H54 (cell line): ENCODE results near the gene TTC28.
A peak's percentile ranks its signal among the peaks of the same experiment; 100 is the strongest.

ENCODE experiments used
- DNase-seq: peaks from one replicate; pipeline ENCODE4 v3.0.0; 2011; ENCODE audit warnings: low spot score, mixed read lengths; ENCODE audit not compliant: insufficient read length
- FAIRE-seq: peaks from 3 replicates; lab custom pipeline; 2011; peaks lifted over from hg19 to GRCh38; lab: Jason Lieb, UNC
- POLR2A ChIP-seq: IDR thresholded peaks from 2 replicates; pipeline ENCODE4 v1.6.1; 2011; ENCODE audit warnings: low read depth, mild to moderate bottlenecking, low read length

The TTC28 gene

DNA sequence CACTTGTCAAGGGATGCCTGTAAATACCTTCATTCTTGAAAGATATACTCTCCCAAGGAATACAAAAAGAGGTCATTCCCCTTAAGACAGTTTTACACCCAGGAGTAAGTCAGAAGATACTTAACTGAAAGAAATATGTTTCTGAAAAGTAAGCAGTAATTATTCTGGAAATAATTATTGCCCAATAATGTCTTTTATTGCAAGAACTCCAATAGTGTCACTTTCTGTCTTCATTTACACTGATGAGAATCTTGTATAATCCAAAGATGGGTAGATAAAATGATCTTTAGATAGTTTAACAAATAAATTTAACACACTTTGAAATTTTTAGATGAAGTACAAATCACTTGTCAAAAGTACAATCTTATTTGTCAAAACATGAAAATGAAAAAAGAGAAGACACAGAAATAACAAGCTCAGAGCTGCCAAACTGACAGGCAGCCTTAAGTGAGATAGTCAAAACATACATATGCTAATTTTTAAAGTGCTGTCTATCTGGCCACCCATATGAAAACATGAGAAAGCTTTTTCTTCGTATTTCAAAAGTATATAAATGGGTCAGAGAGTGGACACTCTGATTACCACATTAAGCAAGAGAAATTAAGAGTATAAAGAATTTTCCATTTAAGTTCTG, 225.1 kb downstream of the TTC28 start:
- FAIRE-seq (no peak), DNase-seq (no peak)
- no peak for TF ChIP-seq POLR2A

DNA sequence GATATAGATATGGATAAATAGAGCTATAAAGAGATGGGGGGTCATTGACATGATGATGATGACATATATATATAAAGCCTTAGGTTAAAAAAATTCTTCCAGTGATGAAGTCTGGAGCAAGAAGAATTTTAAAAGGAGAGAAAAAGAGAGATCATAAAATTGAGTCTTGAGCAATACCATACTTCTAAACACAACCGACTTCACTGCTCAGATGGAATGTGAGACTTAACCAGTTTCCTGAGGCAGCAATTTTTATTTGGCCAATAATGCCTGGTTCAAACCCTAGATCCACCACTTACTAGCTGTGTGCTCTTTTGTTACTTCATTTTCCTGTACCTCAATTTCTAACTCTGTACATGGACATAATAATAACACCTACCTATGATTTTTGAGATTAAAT, 229.5 kb downstream of the TTC28 start:
- DNase-seq, result no peak
- FAIRE-seq, result no peak

GRCh38 chr22:28449041-28449440, 230.6 kb downstream of the TTC28 start:
- DNase-seq (no peak), FAIRE-seq (no peak)
- no peak for TF ChIP-seq POLR2A

More for the DNA sequence above, 229.5 kb downstream of the TTC28 start:
- TF ChIP-seq POLR2A, result no peak

DNA sequence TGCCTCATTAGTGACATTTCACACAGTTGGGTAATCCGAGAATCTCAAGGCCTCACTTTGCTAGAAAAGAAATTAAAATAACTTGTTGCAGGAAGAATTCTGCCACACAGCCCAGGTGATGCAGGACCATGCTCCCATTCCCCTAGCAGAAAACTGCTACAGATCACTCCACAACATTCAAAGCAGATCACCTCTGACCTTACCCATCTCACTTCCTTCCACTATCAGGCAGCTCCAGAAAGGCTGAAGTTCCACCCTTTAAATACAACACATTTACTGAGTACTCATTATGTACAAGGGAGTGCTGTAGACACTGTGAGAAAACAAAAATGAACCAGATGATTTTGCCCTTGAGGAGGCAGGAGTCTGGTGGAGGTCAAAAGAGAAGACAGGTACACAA, 231.0 kb downstream of the TTC28 start:
- TF ChIP-seq POLR2A, result no peak
- FAIRE-seq, result no peak

GRCh38 chr22:28444659-28445058, 235.0 kb downstream of the TTC28 start:
- TF ChIP-seq POLR2A, result no peak
- DNase-seq (no peak), FAIRE-seq (no peak)

More for the DNA sequence above, 231.0 kb downstream of the TTC28 start:
- no peak for DNase-seq

DNA sequence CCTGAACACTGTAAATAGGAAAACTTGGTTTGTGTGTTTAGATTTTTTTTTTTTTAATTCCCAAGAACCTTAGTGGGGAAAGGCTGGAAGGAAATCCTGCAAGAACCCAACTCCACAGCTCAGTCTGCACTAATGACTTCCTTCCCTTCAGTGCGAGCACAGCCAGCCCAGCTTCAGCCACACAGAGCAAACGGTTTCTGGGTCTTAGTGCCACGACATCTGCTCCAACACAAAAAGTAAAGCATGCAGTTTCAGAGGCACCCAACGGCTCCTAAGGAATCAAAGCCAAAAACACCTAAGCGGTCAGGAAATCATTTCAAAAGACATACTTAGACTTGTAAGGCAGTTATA, 236.1 kb downstream of the TTC28 start:
- DNase-seq (peak; percentile 30), FAIRE-seq (peak; percentile 94)
- TF ChIP-seq POLR2A, result no peak

DNA sequence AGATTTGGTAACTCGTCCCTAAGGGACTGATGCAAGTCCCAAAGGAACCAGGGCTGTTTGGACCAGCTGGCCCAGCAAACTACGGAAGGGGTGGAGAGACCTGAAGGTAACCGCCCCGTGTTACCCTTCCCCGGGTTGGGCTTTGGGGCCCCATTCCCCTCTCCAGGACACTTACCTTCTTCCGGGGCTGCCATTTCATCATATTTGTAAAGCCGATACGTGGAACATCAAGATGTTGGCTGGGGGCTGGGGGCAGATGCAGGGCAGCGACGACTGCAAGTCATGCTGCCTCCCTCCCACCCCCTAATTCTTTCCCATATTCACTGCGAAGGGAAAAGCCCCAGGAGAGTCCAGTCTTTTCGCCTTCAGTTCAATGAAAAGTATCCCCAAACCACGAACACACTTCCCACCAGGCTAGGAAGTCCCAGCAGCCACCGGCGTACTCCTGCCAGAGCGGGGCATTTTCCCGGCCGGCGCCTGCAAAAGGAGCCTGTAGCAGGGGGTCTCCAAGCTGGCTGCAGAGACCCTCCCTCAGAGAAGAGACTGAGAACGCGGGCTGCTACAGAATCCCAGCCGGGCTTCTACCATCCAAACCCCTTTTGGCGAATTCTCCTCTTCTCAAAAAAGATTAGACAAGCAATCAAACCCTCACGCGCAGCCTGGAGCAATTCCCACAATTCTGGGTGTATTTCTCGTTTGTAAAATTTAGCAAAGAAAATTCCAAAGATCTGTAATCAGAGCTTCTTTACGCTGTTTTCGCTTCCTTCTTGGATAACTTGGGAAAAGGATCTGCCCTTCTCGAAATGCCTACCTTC, 236.7 kb downstream of the TTC28 start:
- FAIRE-seq (no peak), DNase-seq (peak; percentile 21)
- no peak for TF ChIP-seq POLR2A

- no peak for FAIRE-seq
- peak; percentile 39 for DNase-seq
- no peak for TF ChIP-seq POLR2A
These were observed 237.4 kb downstream of the TTC28 start for GRCh38 chr22:28442264-28442710.

- DNase-seq, result no peak
- TF ChIP-seq POLR2A, result no peak
- FAIRE-seq, result no peak
These were observed 237.8 kb downstream of the TTC28 start for GRCh38 chr22:28441720-28442263.

DNA sequence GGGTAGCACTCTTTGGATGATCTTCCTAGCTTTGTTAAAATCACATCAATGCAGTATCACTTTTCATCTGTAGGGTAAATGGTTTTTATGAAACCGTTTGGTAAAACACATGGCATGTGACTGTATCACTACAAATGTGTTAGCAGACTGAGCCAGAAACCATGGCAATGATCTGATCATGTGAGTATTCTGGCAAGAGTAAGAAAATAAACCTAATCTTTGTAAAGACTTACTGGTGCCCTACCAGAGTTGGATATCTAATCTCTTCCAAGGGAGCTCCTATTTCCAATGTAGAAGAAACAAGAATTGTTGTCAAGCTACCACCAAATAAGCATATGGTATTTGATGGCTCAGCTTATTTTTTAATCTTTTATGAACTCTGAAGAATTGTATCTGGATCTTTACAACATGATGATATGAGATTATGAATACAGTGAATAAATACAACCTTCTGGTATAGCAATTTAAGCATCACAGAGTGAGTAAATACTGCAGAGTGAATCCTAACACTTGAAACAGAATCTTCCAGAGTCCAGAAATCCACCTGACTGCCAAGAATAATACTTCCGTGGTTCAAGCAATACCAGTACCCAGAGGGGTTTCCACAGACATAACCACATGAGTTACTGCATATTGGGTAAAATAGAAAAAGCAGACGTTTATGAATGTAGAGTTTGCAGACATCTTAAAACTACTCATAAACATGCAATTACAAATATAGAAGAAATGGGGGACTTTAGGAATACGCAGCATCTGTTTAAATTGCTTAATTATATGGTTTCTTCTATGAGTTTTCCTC, 238.8 kb downstream of the TTC28 start:
- no peak for TF ChIP-seq POLR2A
- DNase-seq (no peak), FAIRE-seq (no peak)

DNA sequence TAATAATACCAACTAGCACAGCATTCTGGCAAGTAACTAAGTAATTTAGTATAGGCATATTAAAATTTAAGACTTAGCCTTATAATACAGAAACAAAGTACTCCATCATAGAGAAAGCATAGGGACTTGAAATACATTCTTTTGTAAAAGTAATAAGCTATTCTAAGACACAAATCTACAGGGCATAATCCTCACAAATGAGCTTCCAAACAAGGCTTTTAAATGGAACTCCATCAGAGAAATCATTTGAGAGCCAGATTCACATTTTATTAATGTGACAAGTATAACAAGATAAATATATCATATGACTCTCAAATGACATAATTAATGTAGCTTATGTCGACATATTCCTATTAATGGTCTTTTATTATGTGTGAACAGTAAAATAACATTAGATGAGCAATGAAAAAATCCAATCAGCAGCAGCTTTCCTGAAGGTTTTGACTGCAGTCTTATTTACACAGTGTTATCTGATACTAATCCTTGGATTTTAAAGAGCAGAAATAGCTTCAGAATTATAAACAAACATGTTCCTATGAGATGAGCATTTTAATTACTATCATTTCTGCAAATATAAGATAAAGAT, 241.4 kb downstream of the TTC28 start:
- no peak for TF ChIP-seq POLR2A
- FAIRE-seq (no peak), DNase-seq (no peak)

DNA sequence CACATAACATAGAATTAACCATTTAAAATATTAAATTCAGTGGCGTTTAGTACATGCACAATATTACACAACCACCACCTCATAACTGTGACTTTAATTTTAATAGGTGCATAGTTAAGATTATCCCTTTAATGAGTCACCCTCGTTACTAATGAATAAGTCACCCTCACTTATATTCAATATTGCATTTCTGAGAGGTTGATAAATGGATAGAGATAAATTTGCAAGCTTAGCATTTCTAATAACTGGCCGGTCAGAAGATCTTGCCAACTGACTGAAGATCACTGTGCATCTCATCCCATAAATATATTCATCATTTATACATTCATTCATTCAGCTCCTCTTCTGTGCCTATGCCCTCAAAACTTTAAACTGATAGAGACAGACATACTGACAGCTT, 243.7 kb downstream of the TTC28 start:
- DNase-seq (no peak), FAIRE-seq (no peak)
- TF ChIP-seq POLR2A, result no peak

GRCh38 chr22:28435140-28435768, 244.4 kb downstream of the TTC28 start:
- DNase-seq (no peak), FAIRE-seq (no peak)
- TF ChIP-seq POLR2A, result no peak
